Epithelial cell of esophagus (primary cell): ENCODE measurements around the gene CACNG5.

Experiments used
- DNase-seq: peaks from one replicate; pipeline ENCODE4 v3.0.0; 2010; ENCODE audit warnings: low read depth
- H3K4me3 ChIP-seq: 2 replicates; pipeline ENCODE4 v1.5.1; 2011; ENCODE audit warnings: mild to moderate bottlenecking, low read length, control low read depth
- CTCF ChIP-seq: IDR thresholded peaks from 2 replicates; pipeline ENCODE4 v1.5.1; 2011; ENCODE audit warnings: low read depth, mild to moderate bottlenecking, low read length, control low read depth, inconsistent platforms; ENCODE audit not compliant: insufficient read depth; ENCODE audit errors: missing control alignments

CACNG5 gene

GRCh38 chr17:66810951-66811682 is 23.8 kb upstream of the CACNG5 start:
- no peak for TF ChIP-seq CTCF
- H3K4me3 ChIP-seq: no peak overlapping the region
- DNase-seq: no peak

GRCh38 chr17:66811683-66812054 is 23.2 kb upstream of the CACNG5 start:
- no peak overlapping the region for H3K4me3 ChIP-seq
- no peak for DNase-seq
- no peak for TF ChIP-seq CTCF

GRCh38 chr17:66812571-66812970 is 22.3 kb upstream of the CACNG5 start:
- no peak for DNase-seq
- H3K4me3 ChIP-seq: no peak overlapping the region
- no peak for TF ChIP-seq CTCF

GRCh38 chr17:66813296-66813695 is 21.6 kb upstream of the CACNG5 start:
- DNase-seq: no peak
- no peak for TF ChIP-seq CTCF
- no peak overlapping the region for H3K4me3 ChIP-seq

GRCh38 chr17:66814026-66814425 is 20.9 kb upstream of the CACNG5 start:
- no peak overlapping the region for H3K4me3 ChIP-seq
- TF ChIP-seq CTCF: no peak
- no peak for DNase-seq

GRCh38 chr17:66814570-66814969 is 20.3 kb upstream of the CACNG5 start:
- no peak overlapping the region for H3K4me3 ChIP-seq
- TF ChIP-seq CTCF: no peak
- DNase-seq: no peak

- DNase-seq: no peak
- H3K4me3 ChIP-seq: no peak overlapping the region
- TF ChIP-seq CTCF: no peak
Observed at GRCh38 chr17:66817750-66818149, 17.2 kb upstream of the CACNG5 start.
